ENCODE measurements around the gene DDX18.

DDX18 gene

GRCh38 chr2:117835990-117836760 is 21.7 kb downstream of the DDX18 start:
- peak; percentile 34 for DNase-seq

GRCh38 chr2:117845304-117845703 is 30.8 kb downstream of the DDX18 start:
- DNase-seq, result no peak

DNA sequence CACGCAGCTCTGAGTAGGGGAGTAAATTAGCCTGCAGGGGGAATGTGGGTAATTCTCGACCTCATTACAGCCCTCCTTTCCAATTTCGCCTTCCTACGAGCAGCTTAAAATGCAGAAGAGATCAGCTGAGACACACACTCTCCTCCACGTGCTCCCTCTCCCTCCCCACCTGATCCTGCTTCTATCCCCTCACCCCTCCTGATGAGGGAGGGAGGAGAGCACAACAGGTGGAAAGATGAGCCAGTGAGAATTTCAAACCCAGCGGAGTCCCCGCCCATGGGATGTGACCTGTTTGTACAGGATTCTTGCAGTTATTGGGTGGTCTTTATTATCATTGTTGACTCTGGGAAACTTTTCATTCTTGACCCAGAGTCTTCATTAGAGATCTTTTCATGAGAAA is 35.5 kb downstream of the DDX18 start:
- no peak for DNase-seq

GRCh38 chr2:117850461-117850860 is 36.0 kb downstream of the DDX18 start:
- DNase-seq, result no peak

- no peak for DNase-seq
Observed at GRCh38 chr2:117851969-117852368, 37.5 kb downstream of the DDX18 start.

GRCh38 chr2:117853316-117853715 is 38.8 kb downstream of the DDX18 start:
- no peak for DNase-seq

GRCh38 chr2:117853873-117854272 is 39.4 kb downstream of the DDX18 start:
- no peak for DNase-seq

GRCh38 chr2:117854610-117855009 is 40.1 kb downstream of the DDX18 start:
- DNase-seq, result no peak

DNA sequence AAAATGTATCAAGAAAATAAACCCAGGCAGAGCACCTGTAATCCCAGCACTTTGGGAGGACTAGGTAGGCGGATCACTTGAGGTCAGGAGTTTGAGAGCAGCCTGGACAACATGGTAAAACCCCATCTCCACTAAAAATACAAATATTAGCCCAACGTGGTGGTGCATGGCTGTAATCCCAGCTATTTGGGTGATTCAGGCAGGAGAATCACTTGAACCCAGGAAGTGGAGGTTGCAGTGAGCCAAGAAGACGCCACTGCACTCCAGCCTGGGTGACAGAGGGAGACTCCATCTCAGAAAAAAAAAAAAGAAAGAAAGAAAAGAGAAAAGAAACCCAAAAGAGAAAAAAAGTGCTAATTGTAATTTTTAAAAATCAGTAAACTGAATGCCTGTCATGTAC is 41.4 kb downstream of the DDX18 start:
- DNase-seq, result no peak

- no peak for DNase-seq
Observed at GRCh38 chr2:117856415-117857210, 42.1 kb downstream of the DDX18 start.

GRCh38 chr2:117858336-117858735 is 43.8 kb downstream of the DDX18 start:
- no peak for DNase-seq

DNA sequence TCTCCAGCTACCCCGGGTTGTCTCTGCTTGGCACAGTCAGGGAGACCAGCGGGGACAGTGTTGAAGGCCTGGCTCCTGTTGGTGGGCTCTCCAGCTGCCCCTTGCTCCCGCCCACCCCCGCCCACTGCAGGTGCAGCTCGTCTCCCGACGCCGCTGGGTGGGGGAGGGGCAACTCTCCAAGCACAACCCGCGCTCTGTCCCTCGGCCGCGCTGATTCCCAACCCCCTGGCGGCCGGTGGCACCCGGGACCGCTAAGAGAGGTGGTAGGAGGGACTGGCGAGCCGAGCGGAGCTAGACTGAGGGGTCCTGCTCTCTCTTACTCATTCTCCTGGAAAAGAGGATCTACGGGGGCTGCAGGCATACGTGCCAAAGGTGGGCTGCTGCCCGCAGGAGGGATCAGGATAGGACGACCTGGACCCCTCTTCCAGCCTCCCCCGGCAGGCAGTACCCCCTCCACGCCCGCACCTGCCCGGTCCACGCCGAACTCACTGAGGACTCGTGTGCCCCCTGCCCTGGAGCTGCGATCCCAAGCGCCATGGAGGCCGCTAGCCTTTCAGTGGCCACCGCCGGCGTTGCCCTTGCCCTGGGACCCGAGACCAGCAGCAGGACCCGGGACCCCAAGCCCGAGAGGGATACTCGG is 44.5 kb downstream of the DDX18 start:
- DNase-seq, result no peak

- DNase-seq, result no peak
Observed at GRCh38 chr2:117859532-117859911, 45.0 kb downstream of the DDX18 start.

- no peak for DNase-seq
Observed at GRCh38 chr2:117859924-117860647, 45.6 kb downstream of the DDX18 start.

GRCh38 chr2:117862459-117862858 is 48.0 kb downstream of the DDX18 start:
- DNase-seq, result no peak

DNA sequence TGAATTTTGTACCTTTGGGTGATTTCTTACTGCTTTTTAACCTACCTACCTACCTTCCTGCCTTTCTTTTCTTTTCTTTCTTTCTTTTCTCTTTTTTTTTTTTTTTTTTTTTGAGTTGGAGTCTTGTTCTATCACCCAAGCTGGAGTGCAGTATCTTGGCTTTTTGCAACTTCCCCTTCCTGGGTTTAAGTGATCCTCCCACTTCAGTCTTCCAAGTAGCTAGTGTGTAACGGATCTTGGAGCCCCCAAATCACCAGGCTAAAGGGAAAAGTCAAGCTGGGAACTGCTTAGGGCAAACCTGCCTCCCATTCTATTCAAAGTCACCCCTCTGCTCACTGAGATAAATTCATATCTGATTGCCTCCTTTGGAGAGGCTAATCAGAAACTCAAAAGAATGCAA is 61.3 kb downstream of the DDX18 start:
- DNase-seq, result no peak

DNA sequence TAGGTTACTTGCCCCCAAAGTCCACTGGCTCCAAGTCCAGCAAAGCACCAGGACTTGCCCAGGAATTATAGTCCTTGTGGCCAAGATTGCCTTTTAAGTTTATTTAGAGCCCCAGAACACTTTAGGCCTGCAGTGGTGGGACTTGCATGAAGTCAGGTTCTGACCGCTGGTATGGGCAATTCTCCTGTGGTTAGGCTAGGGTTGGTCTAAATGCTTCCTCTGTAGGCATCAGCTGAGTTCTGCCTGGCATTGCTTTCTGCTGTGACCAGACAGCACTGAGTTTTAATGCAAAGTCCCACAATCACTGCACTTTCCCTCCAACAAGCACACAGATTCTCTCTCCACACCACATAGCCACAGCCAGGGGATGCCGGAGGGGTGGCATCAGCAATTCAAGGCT is 64.5 kb downstream of the DDX18 start:
- no peak for DNase-seq

Measured in activated CD4-positive, alpha-beta T cell treated with anti-CD3 and anti-CD28 coated beads for 1 hour (primary cell).